GM18951 (cell line): ENCODE results near the gene MPDZ.

Experiments used
- POLR2A ChIP-seq: IDR thresholded peaks from 4 replicates; pipeline ENCODE4 v1.6.1; 2011; ENCODE audit warnings: mild to moderate bottlenecking; ENCODE audit not compliant: insufficient read length, insufficient read depth; ENCODE audit errors: extremely low read depth
- in situ Hi-C: fragments of 300-500 bp; cut with MboI; formaldehyde crosslinking; loops from one replicate; pipeline ENCODE4 v1.12.0; 2022; ENCODE audit warnings: low sequenced_read_pairs, mixed read lengths, inconsistent platforms; ENCODE audit not compliant: unreplicated experiment

Gene MPDZ

DNA sequence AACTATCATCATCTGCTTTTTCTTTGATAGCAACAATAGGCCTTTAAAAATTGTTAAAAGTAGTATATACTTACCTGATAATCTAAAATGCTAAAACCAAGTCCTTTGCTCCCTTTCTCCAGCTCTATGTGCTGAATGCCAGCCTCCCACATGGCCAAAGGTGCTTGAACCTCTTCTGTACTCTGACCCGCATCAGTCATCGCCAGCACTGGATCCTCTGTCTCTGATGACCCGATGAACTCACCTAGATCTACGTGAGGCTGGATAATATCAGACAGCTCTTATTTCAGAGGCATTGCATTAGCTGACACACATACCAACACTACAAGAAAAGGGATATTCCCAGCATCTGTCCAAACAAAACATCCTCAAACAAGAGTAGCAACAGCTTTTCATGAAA is 89.5 kb downstream of the MPDZ start:
- in situ Hi-C loops, result no loop called here

DNA sequence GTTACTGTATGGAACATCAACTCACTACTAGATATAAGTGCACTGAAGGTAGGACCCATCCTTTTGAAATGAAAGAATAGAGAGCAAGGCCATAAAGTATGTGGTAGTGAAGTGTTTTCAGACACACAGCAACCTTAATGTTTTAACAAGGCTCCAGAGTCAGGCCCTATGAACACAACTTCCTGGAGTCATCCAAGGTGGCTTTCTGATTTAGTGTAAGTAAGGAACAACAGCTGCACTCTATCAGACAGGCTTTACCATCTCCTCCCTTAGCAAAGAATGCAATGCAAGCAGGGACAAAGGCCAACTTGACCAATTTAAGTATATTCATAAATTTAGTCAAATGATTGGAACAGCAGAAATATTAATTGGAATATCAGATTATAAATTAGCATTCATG is 90.1 kb downstream of the MPDZ start:
- no peak for TF ChIP-seq POLR2A
- in situ Hi-C loops, result no loop called here

More for the DNA sequence above, 89.5 kb downstream of the MPDZ start:
- TF ChIP-seq POLR2A, result no peak

DNA sequence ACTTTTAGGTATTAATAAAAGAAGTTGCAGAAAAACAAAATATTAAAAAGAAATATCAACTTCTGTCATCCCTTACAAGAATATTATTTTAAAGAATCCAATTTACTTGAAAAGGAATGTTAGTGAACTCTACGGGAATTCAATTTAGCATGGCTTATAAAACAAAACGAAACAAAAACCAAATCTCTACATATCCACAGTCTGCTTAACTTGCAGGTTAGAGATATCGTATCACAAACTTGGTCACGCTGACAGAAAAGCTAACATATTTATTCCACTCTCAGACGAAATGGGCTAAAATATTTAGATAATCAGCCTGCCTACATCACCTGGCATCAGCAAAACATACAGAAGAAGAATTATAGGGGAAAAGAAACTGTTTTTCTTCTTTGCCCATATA is 92.7 kb downstream of the MPDZ start:
- in situ Hi-C loops, result no loop called here
- TF ChIP-seq POLR2A, result no peak

DNA sequence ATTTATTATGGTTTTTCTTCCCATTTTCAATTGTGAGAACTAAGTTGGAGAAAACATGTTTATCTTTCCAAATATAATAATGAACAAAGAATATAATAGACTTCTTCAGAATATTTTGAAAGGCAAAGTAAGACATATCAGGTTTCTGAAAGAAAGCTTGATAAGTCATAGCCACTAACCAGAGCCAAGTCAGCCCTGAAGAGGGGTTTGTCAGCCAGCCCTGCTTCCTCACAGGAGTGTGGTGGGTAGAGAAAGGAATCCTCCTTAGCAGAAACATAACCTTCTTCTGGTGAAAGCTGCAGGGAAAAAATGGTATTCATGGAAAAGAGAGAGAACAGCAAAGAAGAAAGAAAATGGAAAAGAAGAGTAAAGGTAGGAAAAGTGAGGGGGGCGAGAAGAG is 93.4 kb downstream of the MPDZ start:
- no peak for TF ChIP-seq POLR2A
- in situ Hi-C loops, result no loop called here

DNA sequence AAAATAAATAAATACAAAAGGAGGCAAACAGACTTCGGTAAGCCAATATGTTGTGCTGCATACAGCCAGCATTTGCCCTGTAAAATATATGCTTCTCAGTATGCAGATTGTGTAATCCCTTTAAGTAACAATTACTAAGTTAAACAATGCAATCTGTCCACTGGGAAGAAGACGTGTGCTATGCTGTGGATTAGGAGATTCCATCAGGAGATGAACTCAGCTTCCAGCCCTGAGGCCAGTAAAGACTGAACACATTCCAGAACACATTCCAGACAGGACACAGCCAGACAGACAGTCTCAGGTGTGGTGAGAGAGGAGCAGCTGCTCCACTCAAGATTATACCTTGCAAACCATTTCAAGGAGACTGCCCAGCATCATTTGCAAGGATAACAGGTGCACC is 97.8 kb downstream of the MPDZ start:
- in situ Hi-C loops, result no loop called here
- TF ChIP-seq POLR2A, result no peak

DNA sequence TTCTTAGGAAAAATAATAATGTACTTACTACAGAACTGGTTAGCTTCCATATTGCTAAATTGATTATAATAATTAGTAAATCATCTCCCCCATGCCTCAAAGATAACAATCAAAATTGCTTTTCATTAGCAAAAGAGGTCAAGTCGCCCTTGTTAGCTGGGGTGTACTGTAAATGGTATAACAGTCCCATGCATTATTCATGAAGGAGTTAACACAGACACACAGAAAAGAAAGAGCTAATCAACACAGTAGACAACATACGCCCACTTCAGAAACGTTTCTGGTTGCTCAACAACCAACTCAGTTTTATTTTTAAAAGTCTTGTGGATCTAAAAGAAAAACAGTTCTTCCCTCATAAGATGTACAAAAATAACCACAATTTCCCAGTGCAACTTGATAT is 100.2 kb downstream of the MPDZ start:
- in situ Hi-C loops, result no loop called here
- TF ChIP-seq POLR2A, result no peak

DNA sequence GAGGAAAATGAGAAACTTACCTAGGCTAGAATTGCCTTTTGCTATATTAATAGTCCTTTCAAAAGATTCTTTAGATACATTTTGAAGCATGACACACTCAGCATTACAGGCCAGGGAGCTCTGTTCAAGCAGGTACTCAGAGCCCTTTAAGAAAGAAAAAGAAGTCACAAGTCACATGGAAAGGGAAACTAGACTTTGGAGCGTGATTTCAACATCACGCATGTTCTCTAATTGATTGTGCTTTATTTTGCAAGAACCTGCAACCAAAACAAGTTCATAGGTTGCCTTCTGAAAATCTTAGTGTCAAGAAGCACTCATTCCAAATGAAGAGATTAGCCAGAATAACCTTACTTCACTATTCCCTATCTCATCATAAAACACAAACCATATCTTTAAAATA is 103.8 kb downstream of the MPDZ start:
- in situ Hi-C loops, result no loop called here
- no peak for TF ChIP-seq POLR2A

DNA sequence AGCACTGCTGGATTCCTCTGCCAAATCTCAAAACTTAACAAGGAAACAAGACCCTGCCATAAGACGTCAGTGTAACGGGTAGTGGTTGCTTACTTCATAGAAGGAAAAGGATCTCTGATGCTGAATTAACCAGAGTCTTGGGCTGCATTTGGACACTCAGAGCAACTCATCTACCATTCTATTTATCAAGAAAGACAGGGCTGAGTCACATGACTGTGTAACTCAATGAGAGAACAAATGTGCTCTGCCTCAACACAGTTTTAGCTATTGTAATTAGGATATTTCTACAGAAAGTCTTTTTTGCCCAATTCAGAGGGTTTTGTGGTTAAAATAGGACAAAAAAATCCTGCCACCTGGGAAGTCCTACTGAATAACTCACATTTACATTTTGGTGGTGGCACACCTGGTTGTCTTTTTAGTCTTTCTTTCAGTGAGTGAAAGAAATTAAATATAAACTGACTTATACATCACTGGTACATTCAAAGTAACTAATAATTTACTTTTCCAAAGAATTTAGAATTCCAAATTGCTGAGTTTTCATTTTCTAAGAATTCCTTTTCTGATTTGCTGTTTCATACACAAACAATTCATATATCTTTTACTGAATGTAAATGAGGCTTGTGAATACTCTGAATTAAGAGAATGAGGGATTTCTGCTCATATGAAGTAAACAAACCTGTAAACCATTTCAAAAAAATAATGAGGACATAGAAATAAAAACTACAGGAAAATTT is 104.4 kb downstream of the MPDZ start:
- no peak for TF ChIP-seq POLR2A
- in situ Hi-C loops, result no loop called here

DNA sequence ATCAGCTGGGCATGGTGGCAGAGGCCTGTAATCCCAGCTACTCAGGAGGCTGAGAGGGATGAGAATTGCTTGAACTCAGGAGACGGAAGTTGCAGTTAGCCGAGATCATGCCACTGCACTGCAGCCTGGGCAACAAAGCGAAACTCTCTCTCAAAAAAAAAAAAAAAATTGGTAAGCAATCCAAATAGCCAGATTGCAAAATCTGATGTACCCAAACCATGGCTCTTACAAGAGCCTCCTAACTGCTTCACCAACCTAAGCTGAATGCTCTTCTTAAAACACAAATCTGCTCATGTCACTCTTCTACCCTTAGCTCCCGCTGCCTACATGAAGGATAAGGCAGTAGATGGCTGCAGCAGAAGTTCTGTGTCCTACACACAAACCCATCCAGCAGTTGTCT is 105.9 kb downstream of the MPDZ start:
- TF ChIP-seq POLR2A, result no peak
- in situ Hi-C loops, result no loop called here

DNA sequence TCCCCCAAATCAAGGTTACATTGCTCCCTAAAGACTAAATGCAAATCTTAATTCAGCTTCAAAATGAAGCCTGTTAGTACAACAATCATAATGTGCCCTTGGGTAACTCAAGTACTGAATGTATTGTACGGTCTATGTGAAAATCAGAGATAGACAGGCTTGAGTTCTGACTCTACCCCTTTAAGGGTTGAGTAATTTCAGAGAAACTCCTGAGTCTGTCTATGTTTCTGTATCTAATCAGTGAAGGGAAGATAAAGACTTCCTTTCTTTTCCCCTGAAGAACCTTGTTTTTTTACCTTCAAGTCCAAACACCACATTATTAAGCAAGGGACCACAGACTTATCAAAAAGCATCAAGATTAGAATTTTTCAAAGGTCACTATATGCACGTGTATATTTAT is 108.2 kb downstream of the MPDZ start:
- TF ChIP-seq POLR2A, result no peak
- in situ Hi-C loops, result no loop called here

DNA sequence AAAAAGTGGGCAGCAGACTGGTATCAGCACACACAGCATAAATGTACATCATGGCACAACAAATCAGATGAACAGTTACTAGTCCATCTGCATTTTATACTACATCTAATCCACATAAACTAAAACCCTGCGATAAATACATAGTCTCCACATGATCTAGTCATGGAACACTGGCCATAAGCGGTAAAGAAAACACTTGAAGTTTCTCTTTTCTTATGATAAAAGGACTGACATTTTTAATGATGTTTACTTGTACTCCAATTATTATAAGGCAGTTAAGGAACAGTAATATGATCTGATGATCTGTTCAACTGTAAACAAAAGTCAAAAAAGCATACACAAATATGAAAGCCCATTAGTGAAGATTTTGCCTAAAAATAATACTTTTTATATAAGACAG is 112.5 kb downstream of the MPDZ start:
- TF ChIP-seq POLR2A, result no peak
- in situ Hi-C loops, result no loop called here

DNA sequence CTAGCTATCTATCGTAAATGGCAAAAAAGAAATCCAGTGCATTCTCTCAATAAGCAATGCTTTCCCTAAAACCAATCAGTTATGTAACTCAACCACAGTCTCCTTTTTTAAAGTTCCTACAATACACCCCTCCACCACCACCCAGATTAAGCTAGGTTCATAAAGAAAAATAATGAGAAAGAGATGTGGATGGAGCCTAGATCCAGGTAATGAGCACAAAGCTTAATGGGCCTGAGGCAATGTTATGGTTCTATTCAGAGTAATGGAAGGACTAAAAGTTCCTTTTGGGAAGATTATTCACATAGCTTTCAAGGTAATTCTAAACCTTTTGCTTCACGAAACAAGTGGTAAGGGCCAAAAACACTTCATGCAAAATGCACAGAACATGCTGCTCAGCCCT is 113.5 kb downstream of the MPDZ start:
- in situ Hi-C loops, result no loop called here
- no peak for TF ChIP-seq POLR2A

DNA sequence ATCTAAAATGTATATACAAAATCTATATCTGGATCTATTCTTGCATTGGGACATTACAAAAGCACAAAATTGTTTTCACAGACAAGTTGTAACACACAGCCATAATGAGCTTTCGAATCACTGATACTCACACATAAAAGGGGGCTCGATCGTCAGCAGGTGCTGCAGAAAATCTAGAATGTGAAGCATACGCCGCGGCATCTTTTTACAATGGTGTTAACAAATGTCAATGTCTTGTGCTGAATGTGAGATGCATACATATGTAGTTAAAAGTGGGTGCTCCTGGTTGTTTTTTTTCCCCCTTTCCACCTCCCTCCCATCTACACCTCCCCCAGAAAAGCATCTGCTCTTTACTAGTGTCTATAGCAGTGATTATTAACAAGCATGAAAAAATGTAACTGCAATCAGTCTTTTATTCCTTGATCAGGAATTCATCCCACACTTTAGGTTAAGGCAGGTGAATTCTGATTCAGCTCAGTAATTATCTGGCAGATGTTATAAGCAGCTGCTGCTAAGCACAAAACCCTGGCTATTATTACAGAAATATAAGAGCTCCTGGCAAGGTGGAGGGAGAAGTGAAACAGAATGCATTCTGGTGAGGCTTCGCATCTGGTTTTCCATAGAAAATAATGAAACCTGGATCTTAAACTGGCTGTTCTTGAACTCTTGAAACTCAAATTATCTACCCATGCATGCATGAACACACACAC is 114.1 kb downstream of the MPDZ start:
- in situ Hi-C loops, result no loop called here

DNA sequence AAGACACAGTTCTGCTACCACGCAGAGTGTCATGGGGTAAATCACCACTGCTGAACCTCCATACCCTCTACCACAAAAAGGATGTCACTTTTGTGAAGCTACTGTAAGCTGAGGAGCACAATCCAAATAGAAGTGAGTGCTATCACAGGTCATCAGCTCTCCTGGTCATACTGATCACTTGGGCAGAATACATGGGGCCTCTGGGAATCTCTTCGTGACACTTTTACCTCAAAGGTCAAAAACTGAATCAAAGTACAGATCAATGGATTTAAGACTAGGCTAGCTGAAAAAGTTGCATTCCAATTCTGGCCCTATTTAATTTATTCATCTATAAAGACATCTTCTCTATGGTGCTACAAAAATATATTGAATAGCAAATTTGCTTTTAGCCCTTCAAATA is 115.5 kb downstream of the MPDZ start:
- in situ Hi-C loops, result no loop called here

More for the DNA sequence above, 114.1 kb downstream of the MPDZ start:
- no peak for TF ChIP-seq POLR2A

DNA sequence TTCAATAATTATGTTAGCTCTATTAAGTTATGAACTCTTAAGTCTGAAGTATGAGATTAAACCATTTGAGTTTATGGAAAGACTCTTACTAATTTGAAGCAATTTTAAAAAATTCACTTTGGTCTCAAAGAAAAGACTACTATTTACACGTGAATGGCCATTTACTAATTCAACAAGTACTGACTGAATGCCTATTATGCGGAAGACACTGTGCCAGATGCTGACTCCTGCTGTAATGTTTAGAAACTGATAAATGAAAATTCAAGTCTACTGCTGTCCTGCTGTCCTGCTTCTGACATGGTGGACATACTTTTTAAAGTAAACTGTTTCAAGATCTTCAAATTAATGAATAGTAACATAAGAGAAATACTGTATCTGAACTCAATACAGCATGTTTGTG is 116.2 kb downstream of the MPDZ start:
- in situ Hi-C loops, result no loop called here
- no peak for TF ChIP-seq POLR2A

More for the DNA sequence above, 115.5 kb downstream of the MPDZ start:
- no peak for TF ChIP-seq POLR2A

DNA sequence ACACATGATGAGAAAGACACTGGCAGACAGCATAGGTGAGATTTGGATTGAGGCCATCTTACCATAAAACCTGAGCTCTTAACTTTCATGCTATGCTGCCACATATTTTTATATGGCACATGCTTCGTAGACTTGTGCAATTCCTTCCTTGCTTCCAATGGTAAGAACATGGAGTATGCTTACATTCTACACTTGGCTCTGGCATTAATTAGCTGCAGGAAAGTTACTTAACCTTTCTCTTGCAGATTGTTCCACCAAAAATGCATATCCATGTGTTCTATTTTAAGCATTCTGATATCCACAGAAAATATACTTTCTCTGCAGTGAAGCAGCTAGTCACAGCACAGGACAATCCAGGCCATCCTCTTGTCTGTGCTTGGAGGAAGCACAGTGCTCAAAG is 119.4 kb downstream of the MPDZ start:
- TF ChIP-seq POLR2A, result no peak
- in situ Hi-C loops, result no loop called here
